GF-D8 (cell line): ENCODE results near the gene TOP2A.
"Not testable (repeated sequence)": the region's sequence is repeated elsewhere in the genome, so short reads cannot be mapped to it uniquely, and the experiment has no call there.

Experiments used
- DNase-seq: peaks from one replicate; lab custom pipeline; 2025; lab: John Stamatoyannopoulos, UW

The TOP2A gene

GRCh38 chr17:40430272-40431230 lies 12.9 kb upstream of the TOP2A start:
- no peak for DNase-seq

- DNase-seq = no peak
Observed at GRCh38 chr17:40427002-40427491, 9.4 kb upstream of the TOP2A start.

- DNase-seq = no peak
Observed at GRCh38 chr17:40425741-40426140, 8.0 kb upstream of the TOP2A start.

- DNase-seq = no peak
Observed at GRCh38 chr17:40422990-40423633, 5.4 kb upstream of the TOP2A start.

- peak; percentile 32 for DNase-seq
Observed at GRCh38 chr17:40419559-40420331, 2.0 kb upstream of the TOP2A start.

GRCh38 chr17:40418428-40418706 lies 671 bp upstream of the TOP2A start:
- no peak for DNase-seq

GRCh38 chr17:40417258-40417608 lies 463 bp downstream of the TOP2A start:
- DNase-seq = no peak

GRCh38 chr17:40416671-40417070 lies 1.0 kb downstream of the TOP2A start:
- DNase-seq = no peak

- peak; percentile 14 for DNase-seq
Observed at GRCh38 chr17:40415390-40415789, 2.3 kb downstream of the TOP2A start.

GRCh38 chr17:40414312-40414711 lies 3.4 kb downstream of the TOP2A start:
- not testable (repeated sequence) for DNase-seq

- DNase-seq = no peak
Observed at GRCh38 chr17:40412880-40413279, 4.8 kb downstream of the TOP2A start.

GRCh38 chr17:40411821-40412220 lies 5.9 kb downstream of the TOP2A start:
- no peak for DNase-seq

- no peak for DNase-seq
Observed at GRCh38 chr17:40410082-40410481, 7.6 kb downstream of the TOP2A start.

GRCh38 chr17:40409540-40409939 lies 8.2 kb downstream of the TOP2A start:
- DNase-seq = not testable (repeated sequence)

GRCh38 chr17:40407460-40407859 lies 10.2 kb downstream of the TOP2A start:
- DNase-seq = no peak

GRCh38 chr17:40404003-40404402 lies 13.7 kb downstream of the TOP2A start:
- DNase-seq = no peak

- no peak for DNase-seq
Observed at GRCh38 chr17:40402668-40403067, 15.0 kb downstream of the TOP2A start.

GRCh38 chr17:40399185-40399584 lies 18.5 kb downstream of the TOP2A start:
- DNase-seq = no peak

GRCh38 chr17:40386555-40386954 lies 31.1 kb downstream of the TOP2A start:
- not testable (repeated sequence) for DNase-seq

GRCh38 chr17:40382251-40382650 lies 35.4 kb downstream of the TOP2A start:
- DNase-seq = no peak

- no peak for DNase-seq
Observed at GRCh38 chr17:40378966-40379365, 38.7 kb downstream of the TOP2A start.

- DNase-seq = no peak
Observed at GRCh38 chr17:40377832-40378231, 39.9 kb downstream of the TOP2A start.

- DNase-seq = not testable (repeated sequence)
Observed at GRCh38 chr17:40376541-40376940, 41.2 kb downstream of the TOP2A start.
